ENCODE data around the gene CSTF1.
"Not testable (repeated sequence)": the region's sequence is repeated elsewhere in the genome, so short reads cannot be mapped to it uniquely, and the experiment has no call there.

The CSTF1 gene

DNA sequence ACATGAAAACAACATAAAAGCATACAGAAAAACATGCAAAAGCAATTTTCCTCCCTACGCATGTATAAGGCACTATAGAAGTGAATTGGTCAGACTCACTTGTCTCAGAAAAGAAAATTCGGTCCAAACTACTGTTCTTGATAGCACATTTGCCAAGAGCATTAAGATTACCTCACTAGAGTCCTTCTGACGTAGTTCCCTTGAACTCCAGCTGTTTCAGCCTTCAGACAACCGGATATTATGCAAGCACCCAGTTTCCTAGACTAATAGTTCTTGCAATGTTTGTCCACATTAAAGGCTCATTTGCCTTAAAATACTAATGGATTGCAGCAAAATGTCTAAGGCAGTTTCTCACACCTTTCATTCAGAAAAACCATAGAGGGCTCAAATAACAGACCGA lies 17.1 kb downstream of the CSTF1 start:
- DNase-seq (ENCODE audit: low spot score): no peak

DNA sequence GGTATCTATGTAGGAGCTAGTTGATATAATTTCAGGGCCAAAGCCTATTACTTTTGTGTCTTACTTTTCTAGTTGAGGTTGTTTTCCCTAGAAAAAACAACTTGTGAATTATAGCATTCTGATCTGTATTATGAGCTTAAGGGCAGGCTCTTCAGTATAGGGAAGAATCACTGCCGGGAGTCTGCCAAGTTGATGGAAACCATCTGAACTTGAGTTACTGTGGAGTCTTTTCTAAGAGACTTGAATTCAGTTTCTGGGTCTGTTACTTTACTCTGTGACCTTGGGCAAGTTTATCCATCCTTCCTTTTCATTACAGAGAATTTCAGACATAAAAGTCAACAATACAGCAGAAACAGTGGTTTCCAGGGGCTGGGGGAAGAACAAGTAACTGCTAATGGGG lies 17.5 kb downstream of the CSTF1 start:
- DNase-seq (ENCODE audit: low spot score): no peak

DNA sequence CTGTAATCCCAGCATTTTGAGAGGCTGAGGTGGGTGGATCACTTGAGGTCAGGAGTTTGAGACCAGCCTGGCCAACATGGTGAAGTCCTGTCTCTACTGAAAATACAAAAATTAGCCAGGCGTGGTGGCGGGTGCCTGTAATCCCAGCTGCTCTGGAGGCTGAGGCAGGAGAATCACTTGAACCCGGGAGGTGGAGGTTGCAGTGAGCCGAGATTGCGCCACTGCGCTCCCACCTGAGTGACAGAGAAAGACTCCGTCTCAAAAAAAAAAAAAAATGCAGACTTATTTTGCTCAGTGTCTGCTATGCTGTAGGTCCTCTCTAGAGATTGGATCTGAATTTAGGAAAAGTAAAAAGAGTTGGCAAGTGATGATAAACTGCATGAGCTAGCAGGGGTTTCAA lies 18.8 kb downstream of the CSTF1 start:
- not testable (repeated sequence) for DNase-seq (ENCODE audit: low spot score)

DNA sequence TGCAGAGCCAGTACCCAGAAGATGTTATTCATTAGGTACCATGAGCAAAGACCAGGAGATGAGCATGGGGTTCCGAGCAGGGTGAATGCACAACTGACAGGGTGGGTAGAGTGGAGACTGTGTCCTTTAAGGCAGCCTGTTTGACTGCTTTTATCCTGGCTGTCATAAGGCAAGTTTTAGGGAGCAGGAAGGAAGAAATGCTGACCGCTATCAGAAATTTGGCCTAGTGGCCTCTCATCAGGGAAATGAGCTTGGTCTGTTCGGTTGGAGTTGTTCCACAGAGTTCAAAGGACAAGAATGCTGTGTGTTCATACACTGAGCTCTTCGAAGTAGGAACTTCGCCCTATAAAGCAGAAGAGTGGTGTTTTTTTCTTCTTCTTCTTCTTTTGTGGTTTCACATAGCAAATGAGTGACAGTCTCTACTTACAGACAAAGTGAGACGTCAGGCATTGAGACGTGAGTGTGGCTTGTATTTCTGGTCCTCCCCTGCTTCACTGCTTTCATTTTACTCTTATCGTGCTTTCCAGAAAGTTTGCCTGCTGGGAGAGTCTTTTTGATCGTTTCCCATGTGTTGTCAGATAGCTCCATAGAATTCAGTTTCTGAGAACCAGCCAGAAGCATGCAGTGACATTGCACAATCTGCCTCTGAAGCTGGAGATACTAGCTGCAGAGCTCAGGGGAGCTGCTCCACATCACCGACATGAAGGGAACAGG lies 19.5 kb downstream of the CSTF1 start, which contains the start of gene CASS4:
CASS4 (plus strand) TSS at position 502 of the 714 bp plus-strand sequence; CDS start at position 701, 199 bp downstream.
- peak; percentile 81 for DNase-seq (ENCODE audit: low spot score)

DNA sequence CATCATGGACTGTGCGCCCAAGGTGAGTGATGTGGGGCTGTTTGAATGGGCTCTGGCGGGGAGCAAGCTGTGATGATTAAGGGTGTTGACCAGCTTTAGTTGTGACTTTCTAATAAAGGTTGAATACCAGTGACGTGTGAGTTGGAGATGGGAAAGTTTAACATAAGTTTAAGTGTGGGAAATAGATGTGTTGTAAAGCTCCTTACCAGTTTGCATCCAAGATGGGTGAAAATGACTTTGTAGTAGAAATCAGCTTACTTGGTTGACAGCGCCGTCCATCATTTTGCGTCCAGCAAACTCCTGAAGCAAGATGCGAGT lies 20.0 kb downstream of the CSTF1 start:
- no peak for DNase-seq (ENCODE audit: low spot score)

DNA sequence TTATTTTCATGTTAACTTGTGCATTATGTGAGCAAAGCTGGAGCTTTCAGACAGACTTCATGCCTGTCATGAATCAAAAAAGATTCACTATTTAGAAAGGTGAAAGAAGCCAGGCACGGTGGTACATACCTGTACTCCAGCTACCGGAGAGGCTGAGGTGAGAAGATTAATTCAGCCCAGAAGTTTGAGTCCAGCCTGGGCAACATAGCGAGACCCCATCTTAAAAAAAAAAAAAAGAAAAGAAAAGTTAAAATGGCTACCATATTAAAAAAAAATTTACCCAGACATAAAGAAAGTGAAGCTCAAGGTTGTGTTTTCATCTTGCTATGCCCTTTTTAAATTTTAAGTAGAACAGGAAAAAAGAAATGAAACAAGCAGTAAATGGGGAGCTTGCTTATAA lies 20.5 kb downstream of the CSTF1 start:
- no peak for DNase-seq (ENCODE audit: low spot score)

DNA sequence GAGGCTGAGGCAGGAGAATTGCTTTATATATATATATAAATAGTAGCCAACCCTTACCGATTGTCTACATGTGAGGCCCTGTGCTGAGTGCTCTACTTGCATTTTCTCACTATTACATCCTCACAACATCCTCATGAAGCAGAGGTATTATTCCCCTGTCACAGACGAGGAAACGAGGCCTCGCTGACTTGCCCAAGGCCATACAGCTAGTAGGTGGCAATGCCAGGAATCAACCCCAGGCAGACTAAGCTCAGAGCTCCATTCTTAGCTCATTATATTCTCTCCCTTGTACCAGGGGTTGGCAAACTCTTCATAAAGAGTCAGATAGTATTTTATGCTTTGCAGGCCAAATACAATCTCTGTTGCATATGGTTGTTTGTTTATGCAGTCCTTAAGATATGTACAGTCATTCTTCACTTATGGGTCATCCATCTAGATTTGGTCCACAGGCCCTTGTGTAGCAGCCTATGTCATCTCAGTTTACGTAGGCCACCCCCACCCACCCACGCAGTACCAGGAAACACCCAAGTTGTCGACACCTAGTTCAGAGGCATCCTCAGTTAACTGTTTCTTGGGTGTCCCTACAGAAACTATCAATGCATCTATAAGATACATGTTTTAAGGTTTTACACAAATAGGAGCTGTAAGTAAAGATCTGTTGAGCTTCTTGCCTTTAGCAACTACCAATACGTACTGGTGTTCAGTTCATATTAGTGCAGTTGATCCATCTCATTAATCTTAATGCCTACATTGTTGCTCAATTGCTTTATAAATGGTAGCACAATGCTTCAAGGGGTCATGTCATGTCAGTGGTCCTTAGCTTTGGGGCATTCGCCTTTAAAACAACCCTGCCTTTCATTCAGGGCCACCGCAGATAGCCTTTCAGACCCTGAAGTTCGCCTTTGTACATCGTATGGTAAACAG lies 22.7 kb downstream of the CSTF1 start:
- DNase-seq (ENCODE audit: low spot score): no peak

DNA sequence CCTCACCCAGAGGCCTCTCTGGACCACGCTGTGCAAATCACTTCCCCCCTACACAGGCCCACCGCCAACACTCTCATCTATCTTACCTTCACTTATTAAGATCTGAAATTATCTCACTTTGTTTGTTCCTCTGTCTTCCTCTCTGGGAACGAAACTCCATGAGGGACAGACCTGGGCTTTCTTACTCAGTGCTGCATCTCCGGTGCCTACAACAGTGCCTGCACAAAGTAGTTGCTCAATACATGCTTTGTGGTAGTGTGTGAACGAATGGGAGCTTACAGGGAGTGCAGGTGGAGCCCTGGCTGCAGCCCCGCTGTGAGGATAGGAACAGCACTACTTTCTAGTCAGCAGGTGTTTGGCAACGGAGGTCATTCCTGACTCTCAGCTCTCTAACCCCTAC lies 25.0 kb downstream of the CSTF1 start:
- no peak for DNase-seq (ENCODE audit: low spot score)

DNA sequence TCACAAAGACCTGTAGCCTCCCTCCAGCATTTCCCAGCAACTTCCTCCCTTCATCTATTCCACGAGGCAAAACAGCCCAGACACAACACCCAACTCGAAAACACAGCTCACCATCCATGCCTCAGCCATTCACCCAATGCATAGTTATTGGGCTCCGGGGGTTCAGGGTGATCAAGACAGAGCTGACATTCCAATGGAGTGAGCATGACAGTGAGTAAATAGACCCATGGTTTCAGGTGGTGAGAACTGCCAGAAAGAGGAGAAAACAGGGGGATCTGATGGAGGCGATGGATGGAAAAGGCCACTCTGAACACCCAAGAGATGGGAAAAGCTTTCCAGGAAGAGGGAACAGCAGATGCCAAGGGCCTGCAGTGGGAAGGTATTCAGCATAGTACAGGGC lies 25.5 kb downstream of the CSTF1 start:
- DNase-seq (ENCODE audit: low spot score): no peak

DNA sequence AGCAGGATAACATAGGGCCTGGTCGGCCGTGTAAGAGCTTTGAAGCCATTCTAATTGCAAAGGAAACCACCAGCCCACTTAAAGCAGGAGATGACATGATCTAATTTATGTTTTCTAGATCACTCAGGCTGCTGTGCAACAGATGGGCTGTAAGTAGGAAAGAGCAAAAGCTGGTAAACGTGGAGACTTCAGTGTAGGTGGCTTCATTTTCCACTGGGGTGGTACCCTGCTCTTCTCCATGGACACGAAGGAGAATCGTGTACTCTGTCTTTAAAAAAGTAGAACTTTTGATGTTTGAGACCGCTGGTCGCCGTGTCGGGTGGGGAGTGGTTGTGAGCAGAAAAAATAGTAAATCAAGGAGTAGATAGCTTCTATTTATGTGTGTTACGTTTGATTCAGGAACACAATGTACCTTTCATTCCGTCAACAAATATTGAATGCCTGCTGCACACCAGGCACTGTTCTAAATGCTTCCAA lies 26.0 kb downstream of the CSTF1 start:
- no peak for DNase-seq (ENCODE audit: low spot score)

DNA sequence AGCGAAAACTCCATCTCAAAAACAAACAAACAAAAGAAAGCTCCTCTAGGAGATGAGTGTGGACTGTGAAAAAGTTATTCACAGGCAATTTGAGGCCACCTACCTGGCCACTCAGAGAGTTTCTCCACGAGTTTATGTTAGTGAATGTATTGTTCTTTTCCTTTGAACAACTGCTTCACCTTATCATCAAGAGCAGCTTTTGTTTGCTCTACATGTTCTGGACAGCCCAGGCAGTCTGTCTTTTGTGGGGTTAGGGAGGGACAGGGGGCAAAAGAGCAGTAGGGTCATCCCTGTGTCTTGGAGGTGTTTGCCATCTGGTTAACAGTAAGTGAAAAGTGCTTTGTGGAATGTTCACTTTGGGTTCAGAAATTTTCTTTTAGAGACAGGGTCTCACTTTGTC lies 27.6 kb downstream of the CSTF1 start:
- no peak for DNase-seq (ENCODE audit: low spot score)

DNA sequence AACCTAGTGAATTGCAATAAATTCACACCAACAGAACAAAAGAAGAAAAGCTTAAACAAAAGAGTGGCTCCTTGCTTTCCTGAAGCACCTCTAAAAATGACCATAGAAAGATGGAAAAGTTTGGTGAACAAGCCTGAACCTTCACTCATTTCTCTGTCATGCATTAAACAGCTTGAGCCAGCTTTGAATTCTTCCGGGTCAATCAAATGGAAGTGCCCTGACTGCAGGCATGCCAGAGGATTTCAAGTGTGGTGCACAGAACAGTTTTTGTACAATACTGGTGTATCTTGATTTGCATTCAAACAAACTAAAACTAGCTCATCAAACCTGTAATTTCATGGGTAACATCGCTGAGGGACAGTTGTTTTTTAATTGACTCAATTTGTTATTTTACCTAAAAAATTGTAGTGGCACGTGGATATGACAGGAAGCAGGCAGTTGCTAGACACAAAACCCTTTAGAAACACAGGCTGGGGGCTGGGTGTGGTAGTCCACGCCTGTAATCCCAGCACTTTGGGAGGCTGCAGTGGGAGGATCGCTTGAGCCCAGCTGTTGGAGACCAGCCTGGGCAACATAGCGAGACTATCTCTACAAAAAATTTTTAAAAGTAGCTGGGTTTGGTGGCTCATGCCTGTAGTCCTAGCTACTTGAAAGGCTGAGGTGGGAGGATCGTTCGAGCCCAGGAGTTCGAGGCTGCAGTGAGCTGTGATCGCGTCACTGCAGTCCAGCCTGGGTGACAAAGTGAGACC lies 28.7 kb downstream of the CSTF1 start:
- DNase-seq (ENCODE audit: low spot score): no peak

DNA sequence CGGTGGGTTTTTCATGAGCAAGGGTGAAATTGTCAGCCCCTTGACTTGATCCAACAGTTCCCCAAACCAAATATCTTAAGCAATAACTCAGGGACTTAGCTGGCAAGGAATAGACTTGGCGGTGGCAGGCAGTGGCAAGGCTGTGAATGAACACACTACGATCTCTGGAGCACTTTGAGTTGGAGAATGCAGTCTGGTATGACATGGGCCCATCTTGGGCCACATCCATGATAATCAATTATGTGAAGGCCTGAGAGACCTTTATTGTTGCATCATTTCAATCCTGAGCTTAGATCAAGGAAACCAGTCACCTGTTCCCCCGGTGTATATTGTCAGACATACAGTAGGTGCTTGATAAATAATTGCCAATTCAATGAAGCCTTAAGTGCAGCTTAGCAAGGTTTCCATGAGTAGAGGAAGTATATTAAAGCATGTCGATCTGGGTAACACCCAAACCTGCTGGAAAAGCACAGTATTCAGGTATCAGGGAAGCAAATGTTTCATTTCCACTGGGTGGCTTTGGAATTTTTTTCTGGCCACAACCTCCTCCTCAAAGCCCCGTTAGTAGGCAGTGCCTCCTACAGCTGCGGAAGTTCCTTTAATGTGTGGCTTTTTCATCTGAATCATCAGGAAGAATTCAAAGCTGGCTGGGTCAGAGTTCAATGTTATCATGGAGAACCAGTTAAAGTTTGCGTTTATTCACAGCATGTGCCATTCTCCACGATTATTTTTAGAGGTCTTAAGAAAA lies 29.8 kb downstream of the CSTF1 start:
- DNase-seq (ENCODE audit: low spot score): peak; percentile 35

DNA sequence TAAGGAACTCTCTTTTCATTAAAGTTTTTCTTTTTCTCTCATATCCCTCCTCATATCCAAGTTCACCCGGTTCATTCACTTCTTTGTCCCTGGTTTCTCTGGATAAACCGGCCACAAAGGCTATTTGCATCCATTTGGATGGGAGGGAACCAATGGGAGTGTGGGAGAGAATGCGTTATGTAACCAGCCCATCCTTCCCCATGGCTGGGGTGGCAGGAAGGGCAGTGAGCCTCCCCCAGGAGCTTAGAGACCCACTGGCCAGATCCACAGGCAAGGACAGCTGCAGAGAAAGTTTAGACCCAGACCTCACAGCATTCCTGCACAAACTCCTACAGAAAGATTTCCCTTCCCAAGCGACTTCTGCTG lies 30.4 kb downstream of the CSTF1 start:
- DNase-seq (ENCODE audit: low spot score): no peak

DNA sequence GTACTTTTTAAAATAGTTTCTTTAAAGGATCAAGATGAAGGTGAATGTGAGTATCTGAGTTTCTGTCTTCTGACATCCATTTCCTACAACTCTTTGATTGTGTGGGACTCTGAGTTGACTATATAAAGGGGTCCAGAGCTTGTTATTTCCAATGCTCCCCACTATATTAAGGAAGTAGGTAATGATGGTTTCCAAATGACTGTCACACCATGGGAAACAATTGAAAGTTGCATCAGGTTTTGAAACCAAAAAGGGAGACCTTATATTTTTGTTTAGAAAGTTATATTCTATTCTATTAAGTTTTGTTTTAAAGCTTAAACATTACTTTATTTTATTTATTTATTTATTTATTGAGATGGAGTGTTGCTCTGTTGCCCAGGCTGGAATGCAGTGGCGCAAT lies 30.8 kb downstream of the CSTF1 start:
- no peak for DNase-seq (ENCODE audit: low spot score)

DNA sequence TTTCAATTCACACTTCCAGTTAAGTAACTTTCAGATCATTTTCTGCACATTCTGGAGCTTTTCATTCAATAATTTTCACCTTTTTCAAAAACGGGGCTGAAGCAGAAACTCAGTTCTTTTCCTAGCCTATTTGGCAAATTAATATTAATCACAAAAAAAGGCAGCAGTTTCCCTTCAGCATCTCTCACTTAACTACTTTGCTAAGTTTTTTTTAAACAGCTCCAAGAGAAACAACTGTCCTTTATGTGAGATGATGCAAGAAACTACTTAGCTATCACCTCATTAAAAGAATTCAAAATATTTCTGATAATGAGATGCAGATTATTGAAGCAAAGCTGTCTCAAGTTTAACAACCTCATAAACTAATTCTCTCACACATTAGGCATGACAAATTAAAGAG lies 31.4 kb downstream of the CSTF1 start:
- no peak for DNase-seq (ENCODE audit: low spot score)

DNA sequence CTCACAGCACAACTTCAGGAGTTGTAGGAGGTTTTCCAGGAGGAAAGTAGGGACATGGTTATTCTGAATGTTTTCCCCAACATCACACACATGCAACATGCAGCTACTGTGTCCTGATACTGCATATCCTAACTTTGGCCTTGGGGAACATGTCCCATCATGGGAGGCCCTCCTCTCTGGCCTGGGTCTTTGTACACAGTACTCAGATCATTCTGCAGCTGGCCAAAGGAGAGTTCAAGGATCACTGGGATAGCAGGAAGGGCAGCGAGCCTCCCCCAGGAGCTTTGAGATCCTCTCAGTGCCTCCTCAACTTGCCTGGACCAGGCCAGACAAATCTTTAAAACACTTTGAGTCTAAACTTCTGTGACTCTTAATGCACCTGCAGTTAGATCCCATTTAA lies 32.5 kb downstream of the CSTF1 start:
- DNase-seq (ENCODE audit: low spot score): no peak

DNA sequence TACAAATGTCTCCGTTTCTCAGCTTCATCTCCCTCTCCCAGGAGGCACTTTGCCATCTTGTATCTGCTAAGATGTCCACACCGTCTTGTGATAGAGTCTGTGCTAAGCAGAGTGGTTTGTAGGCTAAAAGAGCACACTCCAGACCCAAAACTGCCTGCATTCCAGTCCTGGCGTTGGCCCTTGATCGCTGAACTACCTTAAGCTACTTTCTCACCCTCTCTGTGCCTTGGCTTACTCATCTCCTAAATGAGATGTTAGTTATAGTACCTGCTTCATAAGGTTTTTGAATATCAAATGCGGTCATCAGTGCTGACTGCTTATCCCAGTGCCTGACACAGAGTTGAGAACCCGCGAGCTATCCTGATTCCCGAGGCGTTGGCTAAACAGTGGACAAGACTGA lies 33.6 kb downstream of the CSTF1 start:
- DNase-seq (ENCODE audit: low spot score): no peak

DNA sequence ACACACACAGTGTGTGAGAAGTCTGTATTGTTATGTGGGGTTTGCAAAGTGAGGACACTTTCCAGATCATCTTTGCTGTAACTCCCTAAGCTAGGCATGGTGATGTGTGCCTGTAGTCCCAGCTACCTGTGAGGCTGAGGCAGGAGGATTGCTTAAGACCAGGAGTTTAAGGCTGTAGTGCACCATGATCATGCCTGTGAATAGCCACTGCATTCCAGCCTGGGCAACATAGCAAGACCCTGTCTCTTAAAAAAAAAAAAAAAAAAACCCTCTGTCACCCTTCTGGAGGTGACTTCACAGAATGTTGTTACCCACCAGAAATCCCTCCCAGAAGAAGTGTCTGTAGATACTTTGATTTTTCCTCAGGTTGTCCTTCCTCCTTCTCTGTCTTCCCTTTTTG lies 34.5 kb downstream of the CSTF1 start:
- no peak for DNase-seq (ENCODE audit: low spot score)

DNA sequence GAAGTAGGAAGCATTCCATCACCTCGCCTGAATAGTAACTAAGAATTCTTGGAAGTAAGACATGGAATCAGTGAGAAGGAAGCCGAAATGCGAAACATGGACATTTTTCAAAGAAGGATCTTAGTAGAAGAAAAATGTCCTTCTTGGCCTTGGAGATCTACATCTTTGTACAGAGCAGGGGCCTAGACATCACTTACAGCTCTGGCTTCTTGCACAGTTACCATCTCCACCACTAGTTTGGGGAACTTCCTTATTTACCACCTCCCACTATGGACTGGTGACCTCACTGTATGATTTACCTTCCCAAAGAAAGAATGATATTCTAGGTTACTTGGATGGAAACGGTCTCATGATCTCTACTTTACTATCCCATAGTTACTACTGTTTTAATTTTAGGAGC lies 35.4 kb downstream of the CSTF1 start:
- DNase-seq (ENCODE audit: low spot score): no peak

DNA sequence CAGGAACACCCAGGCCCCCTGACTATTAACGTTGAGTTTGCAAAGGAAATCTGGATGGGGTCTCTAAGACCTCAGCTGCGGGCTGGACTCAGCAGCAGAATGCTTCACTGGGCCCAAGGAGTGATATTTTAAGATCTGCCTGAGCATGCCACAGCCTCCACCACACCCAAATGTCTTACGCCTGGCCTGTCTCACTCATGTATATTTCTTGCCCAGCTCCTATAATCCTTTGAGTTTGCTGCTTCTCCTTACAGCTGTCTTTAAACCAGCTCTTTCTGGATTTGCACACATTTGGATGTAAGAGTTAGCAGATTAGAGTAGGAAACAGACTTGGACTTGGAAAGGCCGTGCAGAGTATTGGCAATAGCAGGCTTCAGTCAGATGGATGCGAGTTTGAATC lies 36.0 kb downstream of the CSTF1 start:
- DNase-seq (ENCODE audit: low spot score): no peak

DNA sequence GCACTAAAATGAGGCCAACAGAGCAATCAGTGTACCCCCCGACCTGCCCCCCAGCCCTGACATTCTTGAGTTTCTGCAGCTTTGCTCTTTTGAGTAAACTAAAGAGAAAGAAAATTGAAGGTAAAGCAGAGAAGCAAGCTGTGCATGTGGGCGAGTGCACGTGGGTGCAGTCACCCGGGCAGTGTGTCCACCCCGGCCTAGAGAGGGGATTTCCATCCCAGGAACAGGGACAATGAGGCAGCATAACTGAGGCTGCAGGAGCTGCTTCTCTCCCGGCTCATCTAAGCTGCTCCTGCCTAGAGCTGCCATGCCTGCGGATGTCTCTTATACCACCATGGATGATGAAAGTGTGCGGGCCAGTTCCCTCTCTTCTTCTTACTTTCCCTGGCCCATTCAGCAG lies 36.4 kb downstream of the CSTF1 start:
- no peak for DNase-seq (ENCODE audit: low spot score)
